CD14-positive monocyte (primary cell): ENCODE results near the gene SERPINA3. TPM values are rescaled to one million over a fixed set of nuclear protein-coding genes. Genes with fewer than 3 reads are reported as not detected.

ENCODE experiments used
- DNase-seq, 3 donors: peaks; one replicate each; pipeline ENCODE4 v3.0.0-alpha.2; 2011 to 2022
- H2AFZ ChIP-seq: 2 replicates; pipeline ENCODE4 v1.6.0; 2012; ENCODE audit warnings: mild to moderate bottlenecking, low read depth, low read length, inconsistent platforms; ENCODE audit not compliant: insufficient read depth, poor library complexity, severe bottlenecking
- H3K27ac ChIP-seq, 2 donors: 1 replicate in 1 of 2; 2 replicates in 1 of 2; pipeline ENCODE4 v1.5.1; 2012 to 2013; ENCODE audit warnings: low read length in 2 of 2, control low read depth in 1 of 2, inconsistent platforms in 1 of 2, low read depth in 1 of 2, mild to moderate bottlenecking in 1 of 2
- H3K27me3 ChIP-seq, 2 donors: one replicate each; pipeline versions ENCODE4 v1.6.0 to v1.6.1; 2011 to 2013; ENCODE audit warnings: low read length in 2 of 2; ENCODE audit not compliant: control insufficient read depth in 2 of 2, insufficient read depth in 2 of 2
- H3K36me3 ChIP-seq, 2 donors: replicated peaks in 1 of 2; 1 replicate in 1 of 2; 2 replicates in 1 of 2; pipeline versions ENCODE4 v1.5.1 to v1.6.1; 2012 to 2013; ENCODE audit warnings: low read length in 2 of 2, control low read depth in 1 of 2, inconsistent platforms in 1 of 2, mild to moderate bottlenecking in 1 of 2; ENCODE audit not compliant: insufficient read depth in 2 of 2, control insufficient read depth in 1 of 2
- H3K4me1 ChIP-seq, 2 donors: 1 replicate in 1 of 2; 2 replicates in 1 of 2; pipeline versions ENCODE4 v1.5.1 to v1.6.1; 2012 to 2013; ENCODE audit warnings: low read length in 2 of 2, control low read depth in 1 of 2, inconsistent platforms in 1 of 2, mild to moderate bottlenecking in 1 of 2, moderate library complexity in 1 of 2; ENCODE audit not compliant: insufficient read depth in 2 of 2, control insufficient read depth in 1 of 2
- H3K4me2 ChIP-seq: replicated peaks from 2 replicates; pipeline ENCODE3; 2012; ENCODE audit warnings: low read length, moderate library complexity, mild to moderate bottlenecking; ENCODE audit not compliant: poor library complexity, severe bottlenecking; ENCODE audit errors: extremely low read depth
- H3K4me3 ChIP-seq, 3 experiments: fragments of 200-600 bp in 1 of 3; sonication (generic) in 1 of 3; replicated peaks in 1 of 3; 1 replicate in 2 of 3; 2 replicates in 1 of 3; pipeline ENCODE4 v1.5.1; 2011 to 2013; ENCODE audit warnings: low read length in 3 of 3, mild to moderate bottlenecking in 3 of 3, control low read depth in 2 of 3, low read depth in 2 of 3, inconsistent platforms in 1 of 3, moderate library complexity in 1 of 3
- H3K79me2 ChIP-seq: 2 replicates; pipeline ENCODE4 v1.6.0; 2012; ENCODE audit warnings: mild to moderate bottlenecking, control low read depth, inconsistent platforms, low read length, moderate library complexity; ENCODE audit not compliant: insufficient read depth
- H3K9ac ChIP-seq: 2 replicates; pipeline ENCODE4 v1.6.0; 2017; ENCODE audit warnings: low read length, mild to moderate bottlenecking; ENCODE audit not compliant: insufficient read depth, poor library complexity, severe bottlenecking
- H3K9me3 ChIP-seq, 2 donors: replicated peaks in 1 of 2; 1 replicate in 1 of 2; 2 replicates in 1 of 2; pipeline versions ENCODE4 v1.5.1 to v1.6.1; 2012 to 2013; ENCODE audit warnings: low read length in 2 of 2, control low read depth in 1 of 2; ENCODE audit not compliant: control insufficient read depth in 1 of 2, insufficient read depth in 1 of 2
- H4K20me1 ChIP-seq: 2 replicates; pipeline ENCODE4 v1.6.0; 2012; ENCODE audit warnings: mild to moderate bottlenecking, low read length, control low read depth, moderate library complexity; ENCODE audit not compliant: insufficient read depth
- H3K27ac Mint-ChIP-seq, 7 donors: one replicate each; pipeline ENCODE4 v1.8.0; 2020; ENCODE audit warnings: mild to moderate bottlenecking in 7 of 7, mixed read lengths in 7 of 7, moderate library complexity in 6 of 7, inconsistent platforms in 2 of 7
- H3K27me3 Mint-ChIP-seq, 3 donors: one replicate each; pipeline ENCODE4 v1.8.0; 2021 to 2022; ENCODE audit warnings: low read depth in 3 of 3, mild to moderate bottlenecking in 3 of 3, mixed read lengths in 3 of 3, moderate library complexity in 3 of 3, inconsistent platforms in 1 of 3
- H3K36me3 Mint-ChIP-seq, 2 donors: one replicate each; pipeline ENCODE4 v1.8.0; 2020; ENCODE audit warnings: mixed read lengths in 2 of 2, inconsistent platforms in 1 of 2, mild to moderate bottlenecking in 1 of 2
- H3K4me1 Mint-ChIP-seq: one replicate; pipeline ENCODE4 v1.8.0; 2020; ENCODE audit warnings: mild to moderate bottlenecking, mixed read lengths
- H3K4me3 Mint-ChIP-seq, 2 donors: one replicate each; pipeline ENCODE4 v1.8.0; 2020; ENCODE audit warnings: mild to moderate bottlenecking in 2 of 2, mixed read lengths in 2 of 2, moderate library complexity in 1 of 2
- H3K9me3 Mint-ChIP-seq, 7 donors: one replicate each; pipeline ENCODE4 v1.8.0; 2020 to 2022; ENCODE audit warnings: mixed read lengths in 7 of 7, mild to moderate bottlenecking in 6 of 7, moderate library complexity in 6 of 7, inconsistent platforms in 2 of 7
- WGBS: methylation state at CpG from one replicate; pipeline ENCODE4 v1.1.5; 2013; ENCODE audit warnings: missing lambda C conversion rate; ENCODE audit not compliant: insufficient coverage; 5-methylcytosine and 5-hydroxymethylcytosine counted together
- intact Hi-C, 2 donors: fragments of 100-400 bp; cut with micrococcal nuclease; formaldehyde crosslinking; loops; one replicate each; pipeline versions ENCODE4 v1.15.0 to v1.15.1; 2023
- polyA plus RNA-seq, 3 donors: library from polyadenylated mRNA; depleted of rRNA in 1 of 3; unstranded in 2 of 3; stranded (reverse) in 1 of 3; fragments of 300-500 nt in 2 of 3; fragments of >200 nt in 1 of 3; fragmentation: Illumina TruSeq in 2 of 3; gene quantifications; 1 replicate in 2 of 3; 2 replicates in 1 of 3; pipeline ENCODE4 v1.2.3, GENCODE V29; 2012 to 2021
- TF ChIP-seq, protein P1 (sequence below): fragments of 200-600 bp; IDR thresholded peaks from one replicate; pipeline ENCODE4 v1.8.0; 2022; ENCODE audit warnings: antibody characterized with exemption, mild to moderate bottlenecking

SERPINA3 gene
- polyA plus RNA-seq, 3 donors = not detected

DNA sequence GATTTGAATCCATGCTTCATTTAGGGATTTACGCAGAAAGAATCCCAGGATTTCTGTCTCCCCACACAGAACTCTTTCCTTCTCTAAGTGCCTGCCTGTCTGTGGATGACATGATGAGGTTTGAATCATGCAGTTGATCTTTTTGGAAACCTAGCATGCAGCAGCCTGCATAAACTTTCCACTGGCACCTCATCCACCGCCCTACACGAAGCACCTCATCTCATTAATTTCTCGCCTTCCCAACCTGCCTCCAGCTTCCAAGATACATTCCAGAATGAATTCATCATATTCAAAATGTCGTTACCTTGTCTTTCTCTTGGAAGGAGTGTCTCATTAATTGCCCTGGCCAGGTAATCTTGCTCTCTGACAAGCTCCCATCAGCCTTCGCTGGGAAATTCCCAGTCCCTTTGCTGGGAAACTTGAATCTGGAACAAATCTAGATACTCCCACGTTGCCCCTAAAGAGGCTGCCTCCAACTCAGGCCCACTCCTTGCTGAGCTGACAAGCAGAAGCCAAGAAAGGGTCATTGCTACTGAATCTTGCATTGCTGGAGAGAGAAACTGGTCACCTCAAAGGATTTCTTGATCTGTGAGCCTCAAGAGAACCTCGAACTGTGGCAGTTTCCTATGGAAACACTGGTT is 48.2 kb downstream of the SERPINA3 start:
- peaks cover 0 to 7% of the 10 kb centered on the region in 2 donors for H3K27me3 ChIP-seq
- no peak for DNase-seq
- H3K9ac ChIP-seq = no peak overlapping the region
- intact Hi-C loops = no loop called here
- peaks cover 27 to 30% of the 10 kb centered on the region in 2 donors for H3K4me1 ChIP-seq
- Mint-ChIP-seq H3K36me3 (no peaks in the 10 kb centered on the region), H3K4me1 (peaks cover 25% of the 10 kb centered on the region), H3K27ac (no peak overlapping the region), H3K27me3 (peaks cover 4 to 20% (median 19%) of the 10 kb centered on the region in 3 donors), H3K4me3 (peak overlapping the region in 1 of 2 donors; percentile 7), H3K9me3 (peaks cover 0 to 8% (median 3%) of the 10 kb centered on the region in 7 donors)
- no peak overlapping the region for H3K27ac ChIP-seq
- no peak overlapping the region for H2AFZ ChIP-seq
- H3K36me3 ChIP-seq = no peaks in the 10 kb centered on the region
- peaks cover 0 to 5% of the 10 kb centered on the region in 2 donors for H3K9me3 ChIP-seq
- H4K20me1 ChIP-seq = no peaks in the 10 kb centered on the region
- H3K4me2 ChIP-seq = no peak overlapping the region
- 91% methylated on average over 7 of the region's 8 CpGs for WGBS
- no peaks in the 10 kb centered on the region for H3K79me2 ChIP-seq
- TF ChIP-seq, protein P1, sequence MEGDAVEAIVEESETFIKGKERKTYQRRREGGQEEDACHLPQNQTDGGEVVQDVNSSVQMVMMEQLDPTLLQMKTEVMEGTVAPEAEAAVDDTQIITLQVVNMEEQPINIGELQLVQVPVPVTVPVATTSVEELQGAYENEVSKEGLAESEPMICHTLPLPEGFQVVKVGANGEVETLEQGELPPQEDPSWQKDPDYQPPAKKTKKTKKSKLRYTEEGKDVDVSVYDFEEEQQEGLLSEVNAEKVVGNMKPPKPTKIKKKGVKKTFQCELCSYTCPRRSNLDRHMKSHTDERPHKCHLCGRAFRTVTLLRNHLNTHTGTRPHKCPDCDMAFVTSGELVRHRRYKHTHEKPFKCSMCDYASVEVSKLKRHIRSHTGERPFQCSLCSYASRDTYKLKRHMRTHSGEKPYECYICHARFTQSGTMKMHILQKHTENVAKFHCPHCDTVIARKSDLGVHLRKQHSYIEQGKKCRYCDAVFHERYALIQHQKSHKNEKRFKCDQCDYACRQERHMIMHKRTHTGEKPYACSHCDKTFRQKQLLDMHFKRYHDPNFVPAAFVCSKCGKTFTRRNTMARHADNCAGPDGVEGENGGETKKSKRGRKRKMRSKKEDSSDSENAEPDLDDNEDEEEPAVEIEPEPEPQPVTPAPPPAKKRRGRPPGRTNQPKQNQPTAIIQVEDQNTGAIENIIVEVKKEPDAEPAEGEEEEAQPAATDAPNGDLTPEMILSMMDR = no peak
- no peak overlapping the region for H3K4me3 ChIP-seq

DNA sequence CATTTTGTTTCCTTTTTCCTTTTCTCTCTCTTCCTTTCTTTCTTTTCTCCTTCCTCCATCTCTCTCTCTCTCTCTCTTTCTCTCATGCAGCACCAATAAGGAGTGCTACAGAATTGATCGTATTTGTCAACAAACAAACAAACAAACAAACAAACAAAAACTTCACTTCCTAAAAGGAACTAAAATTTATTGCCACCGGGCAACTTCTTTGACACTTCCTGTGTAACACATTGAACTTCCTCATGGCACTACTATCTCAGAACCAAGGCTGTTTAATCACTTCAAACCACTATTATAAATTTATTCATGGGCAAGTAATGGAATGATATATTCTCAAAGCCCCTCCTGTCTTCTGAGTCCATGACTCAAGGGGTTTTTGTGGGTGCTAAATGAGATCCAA is 51.3 kb downstream of the SERPINA3 start:
- intact Hi-C loops = no loop called here
- peak overlapping the region in 6 of 7 donors; percentile 23 to 87 (median 62) for H3K27ac Mint-ChIP-seq
- Histone ChIP-seq H3K9me3 (peaks cover 0 to 5% of the 10 kb centered on the region in 2 donors), H3K4me1 (peaks cover 27 to 30% of the 10 kb centered on the region in 2 donors), H3K36me3 (no peaks in the 10 kb centered on the region), H3K4me2 (peak overlapping the region; percentile 28), H3K9ac (no peak overlapping the region), H3K79me2 (no peaks in the 10 kb centered on the region), H4K20me1 (no peaks in the 10 kb centered on the region), H3K27me3 (peaks cover 0 to 7% of the 10 kb centered on the region in 2 donors), H2AFZ (no peak overlapping the region), H3K4me3 (peak overlapping the region in 1 of 3 experiments; percentile 49), H3K27ac (peak overlapping the region in 1 of 2 donors; percentile 29)
- TF ChIP-seq, protein P1 = no peak
- peak overlapping the region in 1 of 2 donors; percentile 78 for H3K4me3 Mint-ChIP-seq
- peak in 1 of 3 donors; percentile 13 for DNase-seq
- H3K36me3 Mint-ChIP-seq = no peaks in the 10 kb centered on the region
- H3K4me1 Mint-ChIP-seq = peaks cover 25% of the 10 kb centered on the region
- 0% methylated on average over 2 of the region's 2 CpGs for WGBS
- H3K9me3 Mint-ChIP-seq = peaks cover 0 to 7% (median 3%) of the 10 kb centered on the region in 7 donors
- peaks cover 6 to 19% (median 17%) of the 10 kb centered on the region in 3 donors for H3K27me3 Mint-ChIP-seq
